ENCODE data around the gene INSYN2A. TPM values are rescaled to one million over a fixed set of nuclear protein-coding genes. Genes with fewer than 3 reads are reported as not detected.

The INSYN2A gene
- total and polyA plus RNA-seq, 2 experiments from 2014 or later, result 0.28 to 1.3 TPM

DNA sequence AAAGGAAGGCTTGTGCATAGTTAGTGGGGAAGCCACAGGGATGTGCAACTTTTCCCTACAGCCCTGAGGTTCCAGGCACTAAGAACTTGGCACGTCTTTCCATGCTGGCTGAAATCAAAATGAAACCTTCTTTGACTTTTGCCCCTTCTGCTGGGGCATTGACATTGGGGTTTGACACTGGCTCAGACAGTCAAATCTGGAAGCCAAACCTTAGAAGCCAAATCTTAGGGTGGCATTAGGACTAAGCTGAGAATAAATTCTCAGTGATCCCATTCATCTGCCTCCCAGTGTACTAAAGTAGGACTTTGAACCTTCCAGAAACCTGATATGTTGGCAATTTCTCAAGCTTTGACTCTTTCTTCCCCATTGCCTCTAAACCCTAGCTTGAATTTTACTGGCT, 31.3 kb upstream of the INSYN2A start:
- Histone ChIP-seq H3K27me3 (ENCODE audit: insufficient read depth) (no peaks in the 10 kb centered on the region), H3F3A (replicated peaks; ENCODE audit: low read depth) (no peaks in the 10 kb centered on the region), H3K9me2 (ENCODE audit: insufficient read depth) (no peaks in the 10 kb centered on the region), H3K4me1 (ENCODE audit: insufficient read depth) (no peaks in the 10 kb centered on the region), H3K4me3 (no peak overlapping the region), H3K36me3 (ENCODE audit: insufficient read depth) (no peaks in the 10 kb centered on the region), H3K79me2 (replicated peaks; ENCODE audit: insufficient read depth) (no peaks in the 10 kb centered on the region), H4K20me1 (replicated peaks; ENCODE audit: insufficient read depth) (no peaks in the 10 kb centered on the region), H3K27ac (ENCODE audit: low read depth) (no peak overlapping the region), H2AFZ (no peak overlapping the region), H3K4me2 (no peak overlapping the region)
- Mint-ChIP-seq H3K27me3 (ENCODE audit: insufficient read depth, low read depth, poor library complexity) (peaks cover 2% of the 10 kb centered on the region), H3K4me3 (no peak overlapping the region), H3K27ac (no peak overlapping the region), H3K36me3 (ENCODE audit: low read depth) (no peaks in the 10 kb centered on the region), H3K4me1 (no peaks in the 10 kb centered on the region), H3K9me3 (no peaks in the 10 kb centered on the region)
- ATAC-seq (no peak), DNase-seq (ENCODE audit: low spot score) (no peak)
- TF ChIP-seq ZNF331 (CRISPR knock-in tag; IDR thresholded peaks at IDR 0.05; ENCODE audit: low read depth) (no peak), EZH2phosphoT487 (IDR thresholded peaks at IDR 0.05; ENCODE audit: unreplicated experiment) (no peak), POLR2AphosphoS5 (IDR thresholded peaks at IDR 0.05; ENCODE audit: low read depth) (no peak), ZNF114 (CRISPR knock-in tag; IDR thresholded peaks at IDR 0.05) (no peak), EZH2 (IDR thresholded peaks at IDR 0.05; ENCODE audit: low read depth, unreplicated experiment) (no peak), STAT1 (IDR thresholded peaks at IDR 0.05; ENCODE audit: unreplicated experiment) (no peak)
- TF ChIP-seq, protein P1, sequence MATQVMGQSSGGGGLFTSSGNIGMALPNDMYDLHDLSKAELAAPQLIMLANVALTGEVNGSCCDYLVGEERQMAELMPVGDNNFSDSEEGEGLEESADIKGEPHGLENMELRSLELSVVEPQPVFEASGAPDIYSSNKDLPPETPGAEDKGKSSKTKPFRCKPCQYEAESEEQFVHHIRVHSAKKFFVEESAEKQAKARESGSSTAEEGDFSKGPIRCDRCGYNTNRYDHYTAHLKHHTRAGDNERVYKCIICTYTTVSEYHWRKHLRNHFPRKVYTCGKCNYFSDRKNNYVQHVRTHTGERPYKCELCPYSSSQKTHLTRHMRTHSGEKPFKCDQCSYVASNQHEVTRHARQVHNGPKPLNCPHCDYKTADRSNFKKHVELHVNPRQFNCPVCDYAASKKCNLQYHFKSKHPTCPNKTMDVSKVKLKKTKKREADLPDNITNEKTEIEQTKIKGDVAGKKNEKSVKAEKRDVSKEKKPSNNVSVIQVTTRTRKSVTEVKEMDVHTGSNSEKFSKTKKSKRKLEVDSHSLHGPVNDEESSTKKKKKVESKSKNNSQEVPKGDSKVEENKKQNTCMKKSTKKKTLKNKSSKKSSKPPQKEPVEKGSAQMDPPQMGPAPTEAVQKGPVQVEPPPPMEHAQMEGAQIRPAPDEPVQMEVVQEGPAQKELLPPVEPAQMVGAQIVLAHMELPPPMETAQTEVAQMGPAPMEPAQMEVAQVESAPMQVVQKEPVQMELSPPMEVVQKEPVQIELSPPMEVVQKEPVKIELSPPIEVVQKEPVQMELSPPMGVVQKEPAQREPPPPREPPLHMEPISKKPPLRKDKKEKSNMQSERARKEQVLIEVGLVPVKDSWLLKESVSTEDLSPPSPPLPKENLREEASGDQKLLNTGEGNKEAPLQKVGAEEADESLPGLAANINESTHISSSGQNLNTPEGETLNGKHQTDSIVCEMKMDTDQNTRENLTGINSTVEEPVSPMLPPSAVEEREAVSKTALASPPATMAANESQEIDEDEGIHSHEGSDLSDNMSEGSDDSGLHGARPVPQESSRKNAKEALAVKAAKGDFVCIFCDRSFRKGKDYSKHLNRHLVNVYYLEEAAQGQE (IDR thresholded peaks at IDR 0.05; ENCODE audit: unreplicated experiment), result no peak

DNA sequence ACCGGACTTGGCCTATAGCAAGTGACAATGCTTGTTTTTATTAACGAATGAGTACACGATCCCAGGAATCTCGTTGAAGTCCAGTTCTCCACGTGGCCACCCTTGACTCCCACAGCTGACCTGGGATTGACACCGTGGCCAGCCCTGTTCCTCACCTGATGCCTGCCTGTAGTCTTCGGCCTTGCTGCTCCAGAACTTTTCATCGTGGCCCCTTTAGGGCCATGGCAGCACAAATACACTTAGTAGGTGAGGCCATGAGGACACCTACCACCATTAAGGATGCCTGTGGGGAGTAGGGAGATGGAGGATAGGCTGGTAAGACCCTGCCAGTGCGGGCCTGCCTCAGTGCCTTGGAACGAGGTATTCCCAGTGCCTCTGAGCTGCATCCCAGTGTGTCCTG, 30.6 kb upstream of the INSYN2A start:
- H3K36me3 ChIP-seq (ENCODE audit: insufficient read depth), result no peaks in the 10 kb centered on the region
- no peak overlapping the region for H3K4me3 ChIP-seq
- no peaks in the 10 kb centered on the region for H3K4me1 ChIP-seq (ENCODE audit: insufficient read depth)
- H3K4me2 ChIP-seq, result no peak overlapping the region
- H3K27me3 ChIP-seq (ENCODE audit: insufficient read depth), result no peaks in the 10 kb centered on the region
- H3K36me3 Mint-ChIP-seq (ENCODE audit: low read depth), result no peaks in the 10 kb centered on the region
- H3K27ac ChIP-seq (ENCODE audit: low read depth), result no peak overlapping the region
- H3K4me1 Mint-ChIP-seq, result no peaks in the 10 kb centered on the region
- no peak overlapping the region for H3K4me3 Mint-ChIP-seq
- no peaks in the 10 kb centered on the region for H3F3A ChIP-seq (replicated peaks; ENCODE audit: low read depth)
- no peak overlapping the region for H3K27ac Mint-ChIP-seq
- H3K9me3 Mint-ChIP-seq, result no peaks in the 10 kb centered on the region
- H2AFZ ChIP-seq, result no peak overlapping the region
- H4K20me1 ChIP-seq (replicated peaks; ENCODE audit: insufficient read depth), result no peaks in the 10 kb centered on the region
- no peaks in the 10 kb centered on the region for H3K9me2 ChIP-seq (ENCODE audit: insufficient read depth)
- no peaks in the 10 kb centered on the region for H3K79me2 ChIP-seq (replicated peaks; ENCODE audit: insufficient read depth)
- ATAC-seq (no peak), DNase-seq (ENCODE audit: low spot score) (no peak)
- TF ChIP-seq, protein P2, sequence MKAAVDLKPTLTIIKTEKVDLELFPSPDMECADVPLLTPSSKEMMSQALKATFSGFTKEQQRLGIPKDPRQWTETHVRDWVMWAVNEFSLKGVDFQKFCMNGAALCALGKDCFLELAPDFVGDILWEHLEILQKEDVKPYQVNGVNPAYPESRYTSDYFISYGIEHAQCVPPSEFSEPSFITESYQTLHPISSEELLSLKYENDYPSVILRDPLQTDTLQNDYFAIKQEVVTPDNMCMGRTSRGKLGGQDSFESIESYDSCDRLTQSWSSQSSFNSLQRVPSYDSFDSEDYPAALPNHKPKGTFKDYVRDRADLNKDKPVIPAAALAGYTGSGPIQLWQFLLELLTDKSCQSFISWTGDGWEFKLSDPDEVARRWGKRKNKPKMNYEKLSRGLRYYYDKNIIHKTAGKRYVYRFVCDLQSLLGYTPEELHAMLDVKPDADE (IDR thresholded peaks at IDR 0.05), result no peak
- TF ChIP-seq, protein P3, sequence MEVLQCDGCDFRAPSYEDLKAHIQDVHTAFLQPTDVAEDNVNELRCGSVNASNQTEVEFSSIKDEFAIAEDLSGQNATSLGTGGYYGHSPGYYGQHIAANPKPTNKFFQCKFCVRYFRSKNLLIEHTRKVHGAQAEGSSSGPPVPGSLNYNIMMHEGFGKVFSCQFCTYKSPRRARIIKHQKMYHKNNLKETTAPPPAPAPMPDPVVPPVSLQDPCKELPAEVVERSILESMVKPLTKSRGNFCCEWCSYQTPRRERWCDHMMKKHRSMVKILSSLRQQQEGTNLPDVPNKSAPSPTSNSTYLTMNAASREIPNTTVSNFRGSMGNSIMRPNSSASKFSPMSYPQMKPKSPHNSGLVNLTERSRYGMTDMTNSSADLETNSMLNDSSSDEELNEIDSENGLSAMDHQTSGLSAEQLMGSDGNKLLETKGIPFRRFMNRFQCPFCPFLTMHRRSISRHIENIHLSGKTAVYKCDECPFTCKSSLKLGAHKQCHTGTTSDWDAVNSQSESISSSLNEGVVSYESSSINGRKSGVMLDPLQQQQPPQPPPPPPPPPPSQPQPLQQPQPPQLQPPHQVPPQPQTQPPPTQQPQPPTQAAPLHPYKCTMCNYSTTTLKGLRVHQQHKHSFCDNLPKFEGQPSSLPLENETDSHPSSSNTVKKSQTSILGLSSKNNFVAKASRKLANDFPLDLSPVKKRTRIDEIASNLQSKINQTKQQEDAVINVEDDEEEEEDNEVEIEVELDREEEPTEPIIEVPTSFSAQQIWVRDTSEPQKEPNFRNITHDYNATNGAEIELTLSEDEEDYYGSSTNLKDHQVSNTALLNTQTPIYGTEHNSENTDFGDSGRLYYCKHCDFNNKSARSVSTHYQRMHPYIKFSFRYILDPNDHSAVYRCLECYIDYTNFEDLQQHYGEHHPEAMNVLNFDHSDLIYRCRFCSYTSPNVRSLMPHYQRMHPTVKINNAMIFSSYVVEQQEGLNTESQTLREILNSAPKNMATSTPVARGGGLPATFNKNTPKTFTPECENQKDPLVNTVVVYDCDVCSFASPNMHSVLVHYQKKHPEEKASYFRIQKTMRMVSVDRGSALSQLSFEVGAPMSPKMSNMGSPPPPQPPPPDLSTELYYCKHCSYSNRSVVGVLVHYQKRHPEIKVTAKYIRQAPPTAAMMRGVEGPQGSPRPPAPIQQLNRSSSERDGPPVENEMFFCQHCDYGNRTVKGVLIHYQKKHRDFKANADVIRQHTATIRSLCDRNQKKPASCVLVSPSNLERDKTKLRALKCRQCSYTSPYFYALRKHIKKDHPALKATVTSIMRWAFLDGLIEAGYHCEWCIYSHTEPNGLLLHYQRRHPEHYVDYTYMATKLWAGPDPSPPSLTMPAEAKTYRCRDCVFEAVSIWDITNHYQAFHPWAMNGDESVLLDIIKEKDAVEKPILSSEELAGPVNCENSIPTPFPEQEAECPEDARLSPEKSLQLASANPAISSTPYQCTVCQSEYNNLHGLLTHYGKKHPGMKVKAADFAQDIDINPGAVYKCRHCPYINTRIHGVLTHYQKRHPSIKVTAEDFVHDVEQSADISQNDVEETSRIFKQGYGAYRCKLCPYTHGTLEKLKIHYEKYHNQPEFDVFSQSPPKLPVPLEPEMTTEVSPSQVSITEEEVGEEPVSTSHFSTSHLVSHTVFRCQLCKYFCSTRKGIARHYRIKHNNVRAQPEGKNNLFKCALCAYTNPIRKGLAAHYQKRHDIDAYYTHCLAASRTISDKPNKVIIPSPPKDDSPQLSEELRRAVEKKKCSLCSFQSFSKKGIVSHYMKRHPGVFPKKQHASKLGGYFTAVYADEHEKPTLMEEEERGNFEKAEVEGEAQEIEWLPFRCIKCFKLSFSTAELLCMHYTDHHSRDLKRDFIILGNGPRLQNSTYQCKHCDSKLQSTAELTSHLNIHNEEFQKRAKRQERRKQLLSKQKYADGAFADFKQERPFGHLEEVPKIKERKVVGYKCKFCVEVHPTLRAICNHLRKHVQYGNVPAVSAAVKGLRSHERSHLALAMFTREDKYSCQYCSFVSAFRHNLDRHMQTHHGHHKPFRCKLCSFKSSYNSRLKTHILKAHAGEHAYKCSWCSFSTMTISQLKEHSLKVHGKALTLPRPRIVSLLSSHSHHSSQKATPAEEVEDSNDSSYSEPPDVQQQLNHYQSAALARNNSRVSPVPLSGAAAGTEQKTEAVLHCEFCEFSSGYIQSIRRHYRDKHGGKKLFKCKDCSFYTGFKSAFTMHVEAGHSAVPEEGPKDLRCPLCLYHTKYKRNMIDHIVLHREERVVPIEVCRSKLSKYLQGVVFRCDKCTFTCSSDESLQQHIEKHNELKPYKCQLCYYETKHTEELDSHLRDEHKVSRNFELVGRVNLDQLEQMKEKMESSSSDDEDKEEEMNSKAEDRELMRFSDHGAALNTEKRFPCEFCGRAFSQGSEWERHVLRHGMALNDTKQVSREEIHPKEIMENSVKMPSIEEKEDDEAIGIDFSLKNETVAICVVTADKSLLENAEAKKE (CRISPR knock-in tag; IDR thresholded peaks at IDR 0.05), result no peak
- no peak for TF ChIP-seq ZNF331 (CRISPR knock-in tag; IDR thresholded peaks at IDR 0.05; ENCODE audit: low read depth)
- no peak for TF ChIP-seq EZH2 (IDR thresholded peaks at IDR 0.05; ENCODE audit: low read depth, unreplicated experiment)
- peaks cover 2% of the 10 kb centered on the region for H3K27me3 Mint-ChIP-seq (ENCODE audit: insufficient read depth, low read depth, poor library complexity)

All from GM23338 (cell line).